ENCODE data around the gene GPR119. TPM values are rescaled to one million over a fixed set of nuclear protein-coding genes. Genes with fewer than 3 reads are reported as not detected.
"Not testable (repeated sequence)": the region's sequence is repeated elsewhere in the genome, so short reads cannot be mapped to it uniquely, and the experiment has no call there.

Gene GPR119
- total RNA-seq, 4 donors from 2014 or later = not detected

DNA sequence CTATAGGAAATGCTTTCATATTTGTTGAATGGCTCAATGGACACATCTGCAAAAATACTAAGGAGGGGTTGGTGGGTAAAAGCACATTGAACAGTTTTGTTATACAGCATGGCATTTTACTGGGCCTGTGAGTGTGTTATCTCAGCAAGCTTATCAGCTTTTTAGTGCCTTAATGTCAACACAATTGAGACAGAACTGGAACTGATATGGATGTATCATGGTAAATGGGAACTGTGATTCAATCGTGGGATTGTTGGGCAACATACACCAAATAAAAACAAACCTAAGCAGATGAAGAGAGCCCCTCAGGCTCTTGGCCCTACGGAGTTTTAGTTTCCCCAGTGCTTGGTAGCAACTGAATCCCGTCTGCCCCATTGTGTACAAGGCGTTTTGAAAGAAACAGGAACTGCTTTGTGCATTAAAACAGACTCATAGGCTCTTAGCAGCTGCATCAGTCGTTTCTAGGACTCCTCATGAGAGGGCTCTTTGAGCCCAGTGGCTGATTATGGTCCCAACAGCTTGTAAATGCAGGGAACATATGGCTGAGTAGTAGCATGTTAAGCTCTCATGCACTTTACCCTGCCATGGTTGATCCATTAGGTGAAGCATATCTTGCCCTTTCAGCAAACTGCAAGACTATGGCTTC lies 7.3 kb downstream of the GPR119 start:
- Histone ChIP-seq H3K4me1 (no peaks in the 10 kb centered on the region), H3K27ac (replicated peaks in 1 of 4) (no peak overlapping the region), H3K27me3 (no peaks in the 10 kb centered on the region), H3K9me3 (no peaks in the 10 kb centered on the region), H3K36me3 (no peaks in the 10 kb centered on the region), H3K4me3 (no peak overlapping the region)
- intact Hi-C loops (cut with DNase I) = no loop called here
- DNase-seq (ENCODE audit: extremely low spot score) = no peak
- TF ChIP-seq CTCF (IDR thresholded peaks at IDR 0.05) (no peak), EP300 (IDR thresholded peaks at IDR 0.05) (no peak), POLR2A (IDR thresholded peaks at IDR 0.05; ENCODE audit: low read depth) (no peak), POLR2AphosphoS5 (IDR thresholded peaks at IDR 0.05) (no peak)
- 43% methylated on average over 5 of the region's 5 CpGs for WGBS

DNA sequence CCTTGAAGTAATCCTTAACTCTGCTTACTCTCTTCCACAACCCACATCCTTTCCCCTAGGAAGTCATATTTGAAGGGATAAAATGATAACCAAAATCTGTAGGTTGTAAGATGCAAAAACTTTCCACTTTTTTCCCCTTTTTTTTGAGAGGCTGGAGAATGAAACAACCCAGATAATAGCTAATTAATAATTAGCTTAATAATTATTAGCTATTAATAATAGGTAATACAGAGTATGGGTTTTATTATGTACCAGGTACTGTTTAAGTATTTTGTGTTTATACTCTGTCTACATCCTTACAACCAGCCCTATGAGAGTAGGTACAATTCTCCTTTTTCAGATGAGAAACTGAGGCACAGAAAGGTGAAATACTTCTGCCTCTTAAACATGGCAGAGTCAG lies 9.4 kb downstream of the GPR119 start:
- no peak for TF ChIP-seq CTCF (IDR thresholded peaks at IDR 0.05)
- no peak for TF ChIP-seq POLR2AphosphoS5 (IDR thresholded peaks at IDR 0.05)
- TF ChIP-seq EP300 (IDR thresholded peaks at IDR 0.05) = no peak
- no peak for TF ChIP-seq POLR2A (IDR thresholded peaks at IDR 0.05; ENCODE audit: low read depth)
- Histone ChIP-seq H3K4me3 (no peak overlapping the region), H3K36me3 (peaks cover 0 to 7% (median 2%) of the 10 kb centered on the region in 4 donors), H3K4me1 (no peaks in the 10 kb centered on the region), H3K9me3 (no peaks in the 10 kb centered on the region), H3K27me3 (no peaks in the 10 kb centered on the region), H3K27ac (replicated peaks in 1 of 4) (no peak overlapping the region)
- no peak for DNase-seq (ENCODE audit: extremely low spot score)
- intact Hi-C loops (cut with DNase I) = no loop called here

GRCh38 chrX:130352050-130352449 lies 33.4 kb downstream of the GPR119 start:
- H3K27ac ChIP-seq (replicated peaks in 1 of 4); H3K4me1 ChIP-seq; H3K4me3 ChIP-seq; H3K9me3 ChIP-seq; intact Hi-C loops (cut with DNase I); DNase-seq (ENCODE audit: extremely low spot score); H3K27me3 ChIP-seq: not testable (repeated sequence)
- H3K36me3 ChIP-seq = peaks cover 0 to 12% (median 6%) of the 10 kb centered on the region in 4 donors
- WGBS = 95% methylated on average over 1 of the region's 1 CpG

DNA sequence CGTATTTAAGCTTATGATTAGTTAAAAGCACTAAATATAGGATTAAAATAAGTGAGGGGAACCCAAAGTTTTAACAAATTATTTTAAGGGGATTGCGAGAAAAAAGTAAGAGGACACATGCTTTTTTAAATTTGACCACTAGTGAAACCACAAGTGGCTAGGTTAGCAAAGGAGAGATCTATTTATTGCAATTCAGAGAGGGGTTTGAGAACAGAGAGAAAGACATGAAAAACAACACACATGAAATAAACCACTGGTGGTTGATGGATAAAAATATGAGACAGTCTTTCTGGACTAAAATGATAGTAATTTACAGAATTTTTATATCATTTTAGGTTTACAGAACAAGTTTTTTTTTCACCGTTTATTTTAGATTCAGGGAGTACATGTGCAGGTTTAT lies 33.9 kb downstream of the GPR119 start:
- Histone ChIP-seq H3K4me1 (no peaks in the 10 kb centered on the region), H3K4me3 (no peak overlapping the region), H3K27me3 (no peaks in the 10 kb centered on the region), H3K36me3 (peaks cover 0 to 12% (median 6%) of the 10 kb centered on the region in 4 donors), H3K9me3 (no peaks in the 10 kb centered on the region), H3K27ac (replicated peaks in 1 of 4) (no peak overlapping the region)
- intact Hi-C loops (cut with DNase I) = no loop called here
- WGBS = 81% methylated on average over 3 of the region's 3 CpGs
- no peak for DNase-seq (ENCODE audit: extremely low spot score)
- TF ChIP-seq CTCF (IDR thresholded peaks at IDR 0.05) (no peak), EP300 (IDR thresholded peaks at IDR 0.05) (no peak), POLR2AphosphoS5 (IDR thresholded peaks at IDR 0.05) (no peak), POLR2A (IDR thresholded peaks at IDR 0.05; ENCODE audit: low read depth) (no peak)

DNA sequence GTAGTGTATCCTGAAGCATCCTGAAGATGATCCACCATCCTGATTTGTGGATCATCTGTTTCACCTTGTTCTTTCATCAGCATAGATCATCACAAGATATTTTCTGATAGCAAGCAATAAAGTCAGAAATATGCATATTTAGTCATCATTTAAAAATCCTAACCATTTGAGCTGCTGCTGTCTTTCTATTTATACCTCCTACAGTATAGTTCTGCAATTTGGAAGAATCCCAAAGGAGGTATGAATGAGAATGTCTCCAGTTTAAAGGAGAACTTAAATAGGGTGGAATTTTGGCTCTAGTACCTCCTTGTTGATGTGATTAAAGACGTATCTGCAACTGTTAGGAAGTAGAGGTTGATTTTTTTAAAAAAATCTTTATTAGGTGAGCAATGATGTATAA lies 38.2 kb downstream of the GPR119 start:
- intact Hi-C loops (cut with DNase I) = no loop called here
- H3K9me3 ChIP-seq = no peaks in the 10 kb centered on the region
- no peak for DNase-seq (ENCODE audit: extremely low spot score)
- no peak overlapping the region for H3K27ac ChIP-seq (replicated peaks in 1 of 4)
- 13% methylated on average over 1 of the region's 1 CpG for WGBS
- no peaks in the 10 kb centered on the region for H3K4me1 ChIP-seq
- H3K4me3 ChIP-seq = no peak overlapping the region
- peaks cover 0 to 12% (median 6%) of the 10 kb centered on the region in 4 donors for H3K36me3 ChIP-seq
- no peaks in the 10 kb centered on the region for H3K27me3 ChIP-seq
- TF ChIP-seq CTCF (IDR thresholded peaks at IDR 0.05) = no peak
- no peak for TF ChIP-seq EP300 (IDR thresholded peaks at IDR 0.05)
- no peak for TF ChIP-seq POLR2A (IDR thresholded peaks at IDR 0.05; ENCODE audit: low read depth)
- no peak for TF ChIP-seq POLR2AphosphoS5 (IDR thresholded peaks at IDR 0.05)

Data from esophagus muscularis mucosa (tissue), 4 donors.